ENCODE data around the gene ITPR1.

Gene ITPR1

DNA sequence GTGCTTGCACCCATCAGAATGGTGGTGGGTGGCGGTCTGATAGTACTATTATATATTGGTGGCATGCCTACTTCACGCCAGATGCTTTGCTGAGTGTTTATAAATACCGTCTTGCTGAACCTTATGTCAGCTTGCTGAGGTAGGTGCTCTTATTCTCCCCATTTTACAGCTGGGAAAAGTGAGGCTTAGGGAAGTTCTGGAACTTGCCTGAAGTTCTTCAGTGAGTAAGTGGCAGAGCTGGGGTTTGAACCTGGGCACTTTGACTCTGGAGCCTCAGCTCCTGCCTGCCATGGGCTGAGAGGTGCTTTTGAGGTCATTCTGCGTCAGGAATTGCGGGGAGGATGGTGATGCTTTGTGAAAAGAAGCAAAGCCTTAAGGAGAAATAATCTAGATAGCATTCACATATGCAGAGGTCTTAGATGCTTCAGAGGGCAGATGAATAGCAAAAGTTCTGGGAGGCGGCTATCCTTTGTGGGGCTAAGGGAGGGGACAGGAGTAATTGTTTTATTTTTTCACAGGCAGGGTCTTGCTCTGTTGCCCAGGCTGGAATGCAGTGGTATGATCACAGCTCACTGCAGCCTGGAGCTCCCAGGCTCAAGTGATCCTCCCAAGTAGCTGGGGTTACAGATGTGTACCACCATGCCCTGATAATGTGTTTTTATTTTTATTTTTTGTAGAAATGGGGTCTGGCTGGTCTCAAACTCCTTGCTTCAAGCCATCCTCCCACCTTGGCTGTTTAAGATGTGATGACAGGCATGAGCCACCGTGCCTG lies 18.5 kb downstream of the ITPR1 start:
- DNase-seq = no peak

DNA sequence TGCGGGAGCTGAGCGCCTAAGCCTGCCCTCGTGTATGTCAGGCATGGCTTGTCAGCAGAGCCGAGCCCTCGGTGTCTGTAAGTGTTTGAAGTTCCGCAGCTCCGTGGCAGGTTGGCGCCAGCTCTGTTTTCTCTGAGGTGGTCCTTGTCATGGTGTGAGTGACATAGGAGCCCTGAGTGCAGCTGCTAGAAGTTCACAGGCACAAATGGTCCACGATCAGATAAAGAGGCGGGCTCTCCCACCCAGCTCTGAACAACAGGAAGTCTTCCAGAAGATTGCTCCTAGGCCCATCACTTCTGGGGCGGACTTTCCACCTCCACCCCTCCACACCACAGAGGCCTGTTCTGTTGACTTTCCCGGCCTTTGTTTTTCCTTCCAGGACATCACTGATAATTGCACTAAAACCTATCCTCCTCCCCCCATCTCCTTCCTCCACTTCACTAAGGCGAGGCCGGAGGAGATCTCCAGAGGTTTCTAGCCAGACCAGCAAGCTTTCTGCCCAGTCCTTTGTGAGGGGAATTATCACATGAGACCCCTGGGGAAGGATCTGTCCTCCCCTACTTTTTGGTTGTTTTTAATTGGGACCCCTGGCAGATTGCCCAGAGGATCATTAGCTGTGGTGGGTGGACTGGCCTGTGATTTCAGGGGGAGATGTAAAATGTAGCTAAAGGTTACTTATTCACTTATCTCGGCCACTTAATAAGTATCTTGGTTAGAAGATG lies 19.9 kb downstream of the ITPR1 start:
- no peak for DNase-seq

DNA sequence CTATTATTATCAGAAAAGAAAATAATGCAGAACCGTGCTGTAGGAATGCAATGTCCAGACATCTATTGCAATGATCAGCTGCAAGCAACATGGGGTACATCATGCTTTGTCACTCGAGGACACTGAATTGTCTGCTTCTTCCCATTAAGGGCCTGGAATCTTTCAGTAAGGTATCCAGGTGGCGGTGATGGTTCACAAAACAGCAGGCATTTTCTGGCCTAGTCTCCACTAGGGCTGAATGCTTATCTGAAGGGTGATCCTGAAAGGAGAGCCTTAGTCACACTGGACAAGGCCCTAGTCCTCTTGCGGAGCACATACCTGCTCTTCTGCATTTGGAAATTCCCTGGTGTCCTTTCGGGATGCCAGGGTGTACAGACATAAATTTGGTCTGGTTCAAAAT lies 21.2 kb downstream of the ITPR1 start:
- no peak for DNase-seq

DNA sequence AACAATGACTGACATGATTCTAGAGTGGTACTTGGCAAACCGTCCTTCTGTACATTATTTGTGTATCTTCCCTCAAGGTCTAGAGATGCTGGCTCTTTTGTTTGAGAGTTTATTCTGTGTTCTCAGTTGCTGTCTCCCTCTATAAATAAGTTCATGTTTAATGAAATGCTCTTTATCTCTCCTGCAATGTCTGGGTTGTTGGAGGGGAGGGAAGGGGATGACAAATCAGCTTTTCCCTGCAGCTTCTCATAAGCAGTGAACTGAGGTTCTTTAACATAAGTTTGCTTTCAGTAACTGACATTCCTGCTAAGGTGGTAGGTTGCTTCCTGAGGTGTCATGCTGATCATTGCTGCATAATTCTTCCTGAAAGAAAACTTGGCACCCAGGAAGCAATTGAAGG lies 21.8 kb downstream of the ITPR1 start:
- DNase-seq = no peak

DNA sequence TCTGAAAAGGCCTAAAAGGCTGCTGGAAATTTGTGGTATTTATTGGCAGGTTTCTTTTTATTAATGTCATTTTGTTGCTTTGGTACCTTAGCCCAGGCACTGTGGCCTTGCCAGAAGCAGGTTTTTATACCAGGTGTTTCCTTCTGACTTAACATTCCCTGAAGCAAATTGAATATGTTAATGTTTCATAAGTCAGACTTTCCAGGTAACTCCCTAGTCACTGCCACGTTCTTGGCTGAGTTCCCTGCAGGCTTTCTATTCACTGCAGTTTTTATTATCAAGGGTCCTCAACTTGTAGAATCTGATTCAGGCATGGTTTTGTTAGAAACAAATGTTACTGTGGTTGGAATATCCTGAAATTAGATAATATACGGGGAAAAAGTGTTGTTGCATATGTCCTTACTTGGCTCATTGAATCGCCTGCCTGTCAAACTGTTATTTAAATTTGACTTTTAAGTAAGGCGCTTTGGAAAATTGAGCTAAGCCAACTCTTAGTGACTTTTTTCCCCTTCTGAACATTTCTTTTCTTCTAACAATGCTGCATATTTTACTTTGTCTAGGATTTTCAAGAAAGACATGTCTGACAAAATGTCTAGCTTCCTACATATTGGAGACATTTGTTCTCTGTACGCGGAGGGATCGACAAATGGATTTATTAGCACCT lies 22.9 kb downstream of the ITPR1 start:
- DNase-seq = no peak

DNA sequence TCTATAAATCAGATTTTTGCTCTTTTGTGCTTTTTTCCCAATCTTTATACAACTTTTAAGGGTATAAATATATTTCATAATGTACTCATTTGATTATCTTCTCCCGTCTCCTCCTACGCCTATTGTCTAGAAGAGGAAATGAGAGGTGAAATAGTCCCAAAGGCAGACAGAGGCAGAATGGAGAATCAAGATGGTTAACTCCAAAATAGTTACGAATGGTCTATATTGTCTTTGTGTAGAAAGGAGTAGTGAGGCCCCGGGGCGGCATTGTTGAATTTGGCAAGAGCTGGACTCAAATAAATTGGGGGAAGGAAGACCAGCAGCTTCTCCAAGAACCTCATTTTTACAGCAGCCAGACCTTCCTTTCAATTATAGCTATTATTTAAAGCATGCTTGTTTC lies 23.9 kb downstream of the ITPR1 start:
- no peak for DNase-seq

DNA sequence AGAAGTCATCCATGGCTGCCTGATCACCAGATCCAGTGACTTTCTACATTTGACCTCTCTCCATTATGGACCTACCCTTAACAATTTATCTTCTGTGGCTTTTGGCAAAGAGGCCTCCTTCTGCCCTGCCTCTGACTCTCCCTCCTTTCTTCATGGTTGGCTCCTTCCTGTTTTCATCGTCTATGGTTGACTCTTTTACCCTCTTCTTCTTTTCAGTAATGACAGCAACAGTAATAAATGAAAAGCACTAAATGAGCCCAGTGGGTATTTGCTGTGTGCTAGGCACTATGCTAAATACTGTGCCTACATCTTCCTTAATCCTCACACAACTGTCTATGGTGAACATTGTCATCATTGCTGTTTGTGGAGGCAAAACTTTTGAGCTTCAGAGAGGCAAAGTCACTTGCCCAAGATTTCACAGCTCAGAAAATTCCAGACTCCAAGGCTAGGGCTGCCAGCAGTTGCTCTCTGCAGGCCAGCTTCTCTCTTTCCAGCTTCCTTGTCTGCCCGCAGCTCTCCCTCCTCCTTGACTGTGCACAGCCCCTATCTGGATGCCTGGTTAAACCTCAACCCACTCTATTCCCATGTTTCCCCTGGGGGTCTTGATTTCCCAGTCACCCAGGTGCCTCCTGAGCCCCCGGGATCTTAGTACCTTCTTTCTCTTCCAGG lies 24.6 kb downstream of the ITPR1 start:
- no peak for DNase-seq

DNA sequence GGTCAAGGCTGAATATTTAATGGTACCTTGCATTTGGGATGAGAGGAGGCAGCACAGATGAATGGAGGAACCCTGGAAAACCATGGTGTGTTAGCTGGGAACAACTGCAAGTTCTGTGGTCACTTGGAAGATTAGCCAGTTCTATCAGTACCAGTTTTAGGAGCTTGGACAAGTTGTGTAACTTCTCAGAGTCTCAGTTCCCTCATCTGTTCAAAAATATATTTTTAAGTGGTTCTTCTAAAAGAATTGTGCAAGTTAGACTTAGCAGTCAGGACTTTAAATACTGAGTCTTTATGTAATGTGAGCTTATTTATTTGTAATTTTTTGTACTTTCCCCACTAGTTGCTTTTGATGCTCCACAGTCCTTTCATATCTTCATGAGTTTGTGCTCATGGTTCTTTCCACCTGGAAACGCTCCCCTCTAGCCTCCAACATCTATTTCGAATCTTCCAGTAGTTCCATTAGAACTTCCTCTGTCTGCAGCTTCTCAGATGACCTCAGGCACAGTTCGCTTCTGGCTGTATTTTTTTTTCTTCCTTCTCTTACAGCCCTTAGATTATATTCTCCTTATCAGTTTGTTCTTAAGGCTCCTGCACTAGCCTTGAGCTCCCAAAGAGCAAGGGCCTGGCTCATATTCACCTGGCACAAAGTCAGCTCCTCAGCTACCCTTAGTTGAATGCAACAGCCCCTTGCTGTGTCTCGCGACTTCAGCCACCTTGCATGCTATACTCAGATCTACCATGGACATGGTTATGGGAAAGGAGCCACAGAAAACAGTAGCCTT lies 27.1 kb downstream of the ITPR1 start:
- no peak for DNase-seq

DNA sequence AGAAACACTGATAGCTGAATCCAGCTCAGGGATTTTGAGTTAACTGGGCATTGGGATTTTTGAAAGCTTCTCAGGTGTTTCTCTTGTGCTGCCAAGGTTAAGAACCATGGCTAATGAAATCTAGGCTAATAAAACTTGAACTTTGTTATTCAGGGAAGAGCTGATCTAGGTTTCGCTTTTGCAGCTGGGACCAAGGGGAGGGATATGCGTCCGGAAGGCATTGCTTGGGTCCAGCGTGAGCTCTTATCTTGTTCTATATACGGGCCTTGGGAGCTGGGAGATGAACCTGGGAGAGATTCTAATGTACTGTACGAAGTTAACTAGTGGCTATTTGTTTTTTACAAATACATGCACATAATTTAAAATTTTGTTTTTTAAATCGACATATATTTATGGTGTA lies 29.8 kb downstream of the ITPR1 start:
- no peak for DNase-seq

DNA sequence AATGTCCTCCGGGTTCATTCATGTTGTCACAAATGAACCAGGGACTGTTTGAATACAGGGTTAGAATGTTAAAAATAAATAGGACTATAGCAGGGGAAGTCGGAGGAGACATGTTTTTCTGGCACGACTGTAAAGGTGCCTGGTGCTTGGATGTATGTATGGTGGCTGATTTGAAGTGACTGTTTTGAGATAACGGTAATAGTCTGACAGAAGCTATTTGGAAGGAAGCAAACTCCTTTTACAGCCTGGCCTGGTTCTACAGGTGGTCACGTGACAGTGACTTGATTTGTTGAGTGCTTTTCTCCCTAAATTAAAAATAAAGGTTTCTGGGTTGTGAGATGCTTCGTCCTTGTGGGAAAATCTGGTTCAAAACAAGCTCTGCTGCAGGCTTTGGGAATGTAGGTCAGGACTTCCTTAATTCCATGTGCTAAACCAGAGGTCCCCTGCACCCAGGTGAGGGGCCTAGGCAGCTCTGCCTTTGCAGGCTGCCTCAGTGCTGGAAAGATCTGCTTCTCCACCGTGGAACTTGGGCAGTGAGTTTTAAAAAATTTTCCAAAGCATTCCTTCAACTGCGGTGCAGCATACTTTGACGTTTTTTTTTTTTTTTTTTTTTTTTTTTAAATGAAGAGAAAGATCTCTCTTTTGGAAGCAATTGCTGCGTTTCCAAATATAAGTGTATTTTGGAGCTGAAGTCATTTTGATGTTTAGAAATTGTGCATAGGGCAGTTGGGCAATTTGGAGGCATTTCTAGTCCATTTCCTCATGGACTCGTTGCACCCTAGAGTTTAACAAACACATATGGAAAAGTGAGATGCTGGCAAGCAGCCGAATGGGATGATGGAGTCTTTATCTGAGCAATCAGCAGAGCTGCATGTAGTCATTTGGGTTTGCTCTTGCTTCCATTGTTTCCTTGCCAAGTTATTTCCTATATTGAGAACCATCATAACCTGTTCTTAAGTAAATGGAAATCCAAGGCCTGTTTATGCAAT lies 30.9 kb downstream of the ITPR1 start:
- DNase-seq = no peak

DNA sequence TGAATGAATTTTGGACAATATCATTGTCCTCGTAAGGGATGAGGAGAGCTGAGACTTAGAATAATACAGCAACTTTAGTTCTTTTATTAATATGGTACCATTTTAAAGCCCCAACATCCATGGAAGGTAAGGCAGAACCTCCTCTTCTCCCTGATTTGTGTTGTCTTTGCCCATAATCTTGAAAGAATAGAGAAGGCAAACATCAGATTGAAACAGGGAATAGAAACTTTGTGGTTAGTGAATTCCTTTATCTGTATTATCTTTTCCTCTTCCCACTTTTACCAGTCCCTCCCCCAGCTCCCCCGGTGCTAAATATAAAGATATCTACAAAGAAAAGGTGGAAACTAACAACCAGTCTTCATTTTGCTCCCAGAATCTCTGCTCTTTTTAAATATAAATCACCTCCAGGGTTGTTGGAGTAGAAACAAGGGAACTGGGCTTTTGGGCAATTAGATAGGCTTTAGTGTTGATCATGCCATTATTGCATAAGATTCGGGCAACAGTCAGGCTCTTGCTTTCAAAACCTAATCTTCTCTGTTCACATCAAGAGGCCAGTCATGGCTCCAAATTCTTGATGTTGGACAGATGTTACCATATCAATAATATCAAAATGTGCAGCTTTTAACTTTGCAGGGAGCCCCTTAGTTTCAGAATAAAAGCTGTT lies 32.5 kb downstream of the ITPR1 start:
- no peak for DNase-seq

DNA sequence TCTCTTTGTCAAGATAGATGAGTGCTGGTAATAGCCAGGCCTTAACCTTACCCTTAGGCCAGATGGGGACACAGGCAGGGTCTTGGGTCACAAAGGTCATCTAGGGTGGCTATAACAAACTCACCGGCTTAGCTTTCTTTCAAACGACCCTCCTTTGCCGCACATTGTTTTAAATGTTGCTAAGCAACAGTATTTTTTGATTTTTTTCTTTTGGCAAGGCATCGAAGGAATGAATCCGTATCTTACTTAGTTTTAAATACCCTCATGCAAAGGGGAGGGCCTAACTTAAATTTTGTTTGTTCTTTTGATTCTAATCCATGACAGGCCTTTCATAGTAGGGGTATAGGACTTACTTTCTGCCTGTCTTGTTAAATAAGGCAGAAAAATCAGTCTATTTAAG lies 35.2 kb downstream of the ITPR1 start:
- DNase-seq = no peak

DNA sequence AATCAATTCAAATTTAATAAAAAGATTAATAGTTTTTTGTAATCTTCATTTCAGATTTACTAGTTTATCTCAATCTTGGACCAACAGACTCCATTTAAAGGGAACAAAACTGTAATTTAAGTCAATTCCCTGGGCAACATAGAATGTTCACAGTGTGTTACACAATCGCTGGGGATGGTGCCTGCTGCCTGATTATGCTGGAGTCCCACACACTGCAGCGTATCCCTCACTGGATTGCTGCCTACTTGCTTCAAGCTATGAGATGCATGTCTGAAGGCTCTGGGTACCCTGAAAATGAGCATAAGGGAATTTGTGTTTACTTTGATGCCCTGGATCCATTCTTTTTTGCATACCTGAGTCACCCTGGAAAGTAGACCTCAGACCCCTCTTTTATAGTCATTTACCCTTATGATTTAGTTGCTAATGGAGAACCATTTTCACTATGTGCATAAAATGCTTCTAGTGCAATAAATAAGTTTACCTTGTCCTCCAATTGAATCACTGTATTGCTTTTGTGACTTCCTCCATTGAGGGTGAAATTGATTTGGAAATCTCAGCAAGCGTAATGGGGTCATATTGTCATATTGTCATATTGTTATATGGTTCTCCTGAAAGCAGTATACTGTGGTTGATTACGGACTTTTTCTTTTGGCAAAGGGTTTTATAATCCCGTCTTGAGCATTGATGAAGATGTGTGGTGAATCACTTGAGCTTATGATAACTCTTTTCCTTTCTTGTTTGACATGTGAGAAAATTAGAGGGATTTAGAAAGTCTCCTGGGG lies 35.9 kb downstream of the ITPR1 start:
- DNase-seq = no peak

DNA sequence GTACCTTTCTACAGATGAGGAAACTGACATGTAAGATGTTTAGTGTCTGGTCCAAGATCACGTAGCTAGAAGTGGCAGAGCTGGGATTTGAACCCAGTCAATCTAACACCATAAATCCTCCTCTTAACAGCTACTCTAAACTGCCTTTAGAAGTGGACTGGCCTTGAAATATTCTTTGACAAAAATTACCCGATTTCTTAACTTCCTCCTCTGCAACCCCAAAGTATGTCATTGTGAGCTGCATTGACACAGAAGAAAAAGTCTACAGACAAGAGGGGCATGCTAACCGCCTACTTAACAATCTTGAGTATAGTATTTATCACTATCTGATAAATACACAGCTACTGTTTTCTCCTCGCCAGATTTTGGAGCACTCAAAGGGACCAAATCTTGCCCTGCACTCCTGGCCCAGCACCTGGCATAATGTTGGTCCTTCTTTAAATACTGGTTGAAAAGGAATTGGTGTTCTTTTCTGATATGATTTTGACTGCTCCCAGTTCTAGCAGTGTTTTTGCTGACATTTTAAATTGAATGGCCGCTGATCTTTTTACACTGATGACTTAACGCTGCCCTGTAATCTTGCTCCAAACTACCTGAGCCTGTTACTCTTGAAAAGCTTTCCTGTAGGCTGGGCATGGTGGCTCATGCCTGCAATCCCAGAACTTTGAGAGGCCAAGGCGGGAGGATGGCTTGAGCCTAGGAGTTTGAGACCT lies 36.9 kb downstream of the ITPR1 start:
- no peak for DNase-seq

DNA sequence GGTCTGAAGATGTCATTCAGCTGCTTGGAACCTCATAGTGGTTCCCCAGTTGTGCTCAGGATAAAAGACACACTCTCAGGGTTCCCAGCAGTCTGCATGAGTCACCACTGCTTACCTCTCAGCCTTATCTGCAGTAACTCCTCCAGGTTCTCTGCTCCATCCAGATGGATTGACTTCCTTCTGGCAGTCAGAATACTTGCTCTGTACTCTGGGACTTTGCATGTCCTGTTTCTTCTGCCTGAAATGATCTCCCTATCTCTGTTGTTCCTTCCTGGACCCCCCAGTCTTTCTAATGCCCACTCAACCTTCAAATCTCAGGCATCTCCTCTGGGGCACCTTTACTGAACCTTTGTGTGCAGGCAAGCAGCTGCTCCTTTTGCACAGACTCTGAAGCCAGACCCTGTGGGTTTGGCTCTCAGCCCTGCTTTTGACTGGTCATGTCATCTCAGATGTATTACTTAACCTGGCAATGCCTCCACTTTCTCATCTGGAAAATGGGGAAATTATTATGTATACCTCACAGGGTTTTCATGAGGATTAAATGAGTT lies 38.4 kb downstream of the ITPR1 start:
- no peak for DNase-seq

DNA sequence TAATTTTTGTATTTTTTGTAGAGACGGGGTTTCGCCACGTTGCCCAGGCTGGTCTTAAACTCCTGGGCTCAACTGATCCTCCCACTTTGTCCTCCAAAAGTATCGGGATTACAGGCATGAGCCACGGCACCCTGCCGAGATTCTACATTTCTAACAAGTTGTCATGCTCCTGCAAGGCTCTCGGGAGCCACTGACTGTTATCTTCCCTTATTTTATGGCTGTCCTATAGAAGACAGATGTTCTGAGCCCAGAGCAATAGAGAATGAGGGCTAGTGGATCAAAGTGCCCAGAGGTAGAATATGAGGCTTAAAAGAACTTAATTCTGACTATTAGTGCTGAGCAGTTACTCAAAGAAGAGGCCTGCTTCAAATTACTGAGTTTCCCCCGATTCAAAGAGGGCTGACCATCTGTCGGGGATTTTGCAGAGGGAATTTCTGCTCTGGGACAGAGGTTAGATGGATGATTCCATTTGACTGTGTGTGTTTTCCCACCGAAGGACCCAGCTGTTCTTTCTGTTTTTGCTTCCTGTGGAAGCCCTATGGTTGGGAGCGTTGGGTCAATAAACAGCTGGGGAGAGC lies 39.5 kb downstream of the ITPR1 start:
- DNase-seq = no peak

DNA sequence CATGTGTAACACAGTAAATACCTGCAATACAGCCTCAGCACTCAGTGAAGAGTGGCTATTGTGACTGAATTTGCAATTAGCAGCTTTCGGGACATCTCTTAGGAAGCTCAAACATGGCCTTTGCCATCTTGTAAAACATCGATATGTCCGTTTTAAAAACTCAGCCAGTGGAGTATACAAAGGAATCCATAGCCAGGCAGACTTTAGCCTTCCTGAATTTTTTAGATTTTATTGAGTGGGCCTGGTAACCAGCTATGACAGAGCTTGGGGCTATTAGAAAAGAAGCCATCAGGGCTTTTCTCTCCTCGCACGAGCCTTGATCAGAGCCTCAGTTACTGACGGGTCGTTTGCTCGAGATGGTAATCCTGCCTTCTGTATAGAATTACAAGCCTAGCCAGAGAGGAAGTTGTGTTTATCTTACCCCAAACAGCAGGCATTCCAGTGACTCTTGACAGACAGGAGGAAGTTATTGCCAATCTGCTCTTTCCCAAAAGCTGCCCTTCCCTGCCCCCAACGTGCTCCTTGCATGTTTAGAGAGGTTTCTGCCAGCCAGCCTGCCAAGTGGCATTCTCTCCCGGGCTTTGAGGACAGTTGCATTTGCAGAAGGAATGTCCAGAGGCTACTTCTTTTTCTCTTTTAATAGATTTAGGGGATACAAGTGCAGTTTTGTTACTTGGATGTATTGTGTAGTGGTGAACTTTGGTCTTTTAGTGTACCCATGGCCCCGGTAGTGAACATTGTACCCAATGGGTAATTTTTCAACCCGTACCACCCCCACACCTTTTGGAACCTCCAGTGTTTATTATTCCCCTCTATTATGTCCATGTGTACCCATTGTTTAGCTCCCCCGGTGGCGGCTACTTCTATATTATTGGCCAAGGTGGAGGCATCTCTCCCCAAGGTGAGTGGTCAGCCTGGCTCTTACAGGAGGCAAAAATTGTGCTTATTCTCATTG lies 40.6 kb downstream of the ITPR1 start:
- no peak for DNase-seq
